ENCODE measurements around the gene ZNF280B. TPM values are rescaled to one million over a fixed set of nuclear protein-coding genes. Genes with fewer than 3 reads are reported as not detected.
"Not testable (repeated sequence)": the region's sequence is repeated elsewhere in the genome, so short reads cannot be mapped to it uniquely, and the experiment has no call there.

Gene ZNF280B
- total RNA-seq, 2 experiments from 2014 or later = 2.1 to 2.4 TPM

DNA sequence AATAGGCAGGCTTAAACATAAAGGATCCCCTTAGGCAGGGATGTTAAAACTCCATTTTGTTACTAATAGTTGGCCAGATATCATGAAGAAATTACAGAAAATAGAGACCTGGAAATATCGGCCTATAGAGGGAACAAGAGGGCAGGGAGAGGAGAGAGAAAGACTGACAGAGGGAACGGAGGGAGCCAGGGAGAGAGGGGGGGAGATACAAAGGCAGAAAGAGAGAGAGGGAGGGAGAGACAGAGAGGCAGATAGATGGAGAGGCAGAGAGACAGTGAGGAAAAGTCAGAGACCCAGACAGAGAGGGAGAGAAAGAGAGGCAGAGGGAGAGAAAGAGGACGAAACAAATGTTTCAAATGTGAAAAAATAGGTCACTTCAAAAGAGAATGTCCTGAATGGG, 53.5 kb downstream of the ZNF280B start:
- Mint-ChIP-seq H3K4me1 (ENCODE audit: low read depth) (no peaks in the 10 kb centered on the region), H3K36me3 (peaks cover 13% of the 10 kb centered on the region), H3K9me3 (peaks cover 38% of the 10 kb centered on the region), H3K27me3 (peaks cover 37% of the 10 kb centered on the region), H3K27ac (no peak overlapping the region), H3K4me3 (no peak overlapping the region)
- POLR2A ChIA-PET = no interaction called here
- CTCF ChIA-PET = no interaction called here
- no peak for DNase-seq
- intact Hi-C loops (cut with micrococcal nuclease) = no loop called here

DNA sequence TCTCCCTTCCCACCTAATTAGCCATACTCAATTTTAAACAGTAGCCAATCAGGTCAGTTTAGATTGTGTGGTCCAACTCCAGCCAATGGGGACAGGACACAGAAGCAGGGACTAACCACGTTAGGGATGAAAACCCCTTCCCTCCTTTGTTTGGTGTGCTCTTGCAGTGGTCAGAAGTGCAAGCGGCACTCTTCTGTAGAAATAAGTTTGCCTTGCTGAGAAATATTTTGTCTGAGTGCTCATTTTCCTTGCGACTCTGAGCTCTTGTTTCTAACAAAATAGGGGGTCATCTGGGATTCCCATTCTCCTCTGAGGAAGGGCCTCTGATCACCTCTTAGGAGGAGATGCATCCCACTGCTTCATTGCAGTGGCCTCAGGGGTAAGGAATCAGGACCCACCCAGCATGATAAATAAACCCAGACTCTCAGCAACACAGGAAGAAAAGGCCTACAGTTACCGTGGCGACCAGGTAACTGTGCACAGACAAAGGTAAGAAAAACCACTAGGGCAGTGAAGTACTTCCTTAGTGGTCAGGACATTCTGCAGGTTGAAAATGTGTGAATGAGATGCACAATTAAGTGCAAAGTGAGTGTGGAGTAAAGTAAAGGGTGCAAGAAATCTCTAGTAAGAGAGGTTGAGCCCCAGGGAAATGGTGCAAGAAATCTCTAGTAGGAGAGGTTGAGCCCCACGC, 55.4 kb downstream of the ZNF280B start:
- H3K27me3 Mint-ChIP-seq = peaks cover 44% of the 10 kb centered on the region
- ChIA-PET CTCF (no interaction called here), POLR2A (no interaction called here)
- peaks cover 8% of the 10 kb centered on the region for H3K36me3 Mint-ChIP-seq
- peaks cover 21% of the 10 kb centered on the region for H3K9me3 Mint-ChIP-seq
- H3K4me3 Mint-ChIP-seq = no peak overlapping the region
- no peak for DNase-seq
- H3K27ac Mint-ChIP-seq = no peak overlapping the region
- no peaks in the 10 kb centered on the region for H3K4me1 Mint-ChIP-seq (ENCODE audit: low read depth)
- intact Hi-C loops (cut with micrococcal nuclease) = no loop called here

DNA sequence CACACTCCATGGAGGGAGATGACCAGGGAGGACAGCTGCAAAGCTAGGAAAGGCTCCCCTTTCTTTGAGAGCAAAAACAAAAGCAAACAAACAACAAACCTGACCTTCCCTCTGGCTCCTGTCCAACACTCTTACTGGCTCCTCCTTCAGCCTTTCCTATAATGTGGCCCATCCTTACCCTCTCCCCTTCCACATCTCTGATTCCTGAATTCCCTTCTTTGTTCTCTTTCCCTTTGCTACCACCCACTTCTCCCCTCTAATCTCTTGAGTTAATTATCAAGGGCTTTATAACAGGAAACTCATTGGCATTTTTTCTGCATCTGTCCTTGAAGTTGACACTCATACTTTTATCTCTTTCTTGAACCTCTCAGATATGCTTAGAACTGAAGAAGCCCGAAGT, 56.3 kb downstream of the ZNF280B start:
- no peaks in the 10 kb centered on the region for H3K4me1 Mint-ChIP-seq (ENCODE audit: low read depth)
- H3K27ac Mint-ChIP-seq = no peak overlapping the region
- ChIA-PET CTCF (interaction anchor here (1.1 kb wide), 1 partner anchor 12 kb away, joined by 5 read pairs; no protein-coding TSS in a partner anchor), POLR2A (no interaction called here)
- peaks cover 8% of the 10 kb centered on the region for H3K36me3 Mint-ChIP-seq
- H3K4me3 Mint-ChIP-seq = no peak overlapping the region
- peaks cover 15% of the 10 kb centered on the region for H3K9me3 Mint-ChIP-seq
- DNase-seq = no peak
- H3K27me3 Mint-ChIP-seq = peaks cover 44% of the 10 kb centered on the region
- intact Hi-C loops (cut with micrococcal nuclease) = no loop called here

DNA sequence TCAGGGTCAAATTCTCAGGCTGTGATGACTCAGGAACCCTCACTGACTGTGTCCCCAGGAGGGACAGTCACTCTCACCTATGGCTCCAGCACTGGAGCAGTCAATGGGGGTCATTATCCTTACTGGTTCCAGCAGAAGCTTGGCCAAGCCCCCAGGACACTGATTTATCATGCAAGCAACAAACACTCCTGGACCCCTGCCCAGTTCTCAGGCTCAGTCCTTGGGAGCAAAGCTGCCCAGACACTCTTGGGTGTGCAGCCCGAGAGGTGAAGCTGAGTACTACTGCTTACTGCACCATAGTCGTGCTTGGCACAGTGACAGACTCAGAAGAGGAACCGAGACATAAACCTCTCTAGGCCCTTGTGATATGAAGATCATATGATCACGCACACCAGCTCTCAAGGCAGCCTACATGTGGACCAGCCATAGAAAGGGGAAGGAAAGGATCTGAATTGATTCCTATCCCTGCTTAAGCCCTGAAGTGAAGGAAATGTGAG, 58.2 kb downstream of the ZNF280B start:
- no peak for DNase-seq
- peaks cover 43% of the 10 kb centered on the region for H3K27me3 Mint-ChIP-seq
- peaks cover 8% of the 10 kb centered on the region for H3K36me3 Mint-ChIP-seq
- H3K9me3 Mint-ChIP-seq = peaks cover 15% of the 10 kb centered on the region
- no peak overlapping the region for H3K27ac Mint-ChIP-seq
- no peaks in the 10 kb centered on the region for H3K4me1 Mint-ChIP-seq (ENCODE audit: low read depth)
- POLR2A ChIA-PET = no interaction called here
- intact Hi-C loops (cut with micrococcal nuclease) = no loop called here
- CTCF ChIA-PET = interaction anchor here (0.7 to 1.4 kb wide), 2 partner anchors 20 to 58 kb away, joined by 3 to 4 read pairs; partner anchors contain the start of gene ZNF280B
- no peak overlapping the region for H3K4me3 Mint-ChIP-seq

DNA sequence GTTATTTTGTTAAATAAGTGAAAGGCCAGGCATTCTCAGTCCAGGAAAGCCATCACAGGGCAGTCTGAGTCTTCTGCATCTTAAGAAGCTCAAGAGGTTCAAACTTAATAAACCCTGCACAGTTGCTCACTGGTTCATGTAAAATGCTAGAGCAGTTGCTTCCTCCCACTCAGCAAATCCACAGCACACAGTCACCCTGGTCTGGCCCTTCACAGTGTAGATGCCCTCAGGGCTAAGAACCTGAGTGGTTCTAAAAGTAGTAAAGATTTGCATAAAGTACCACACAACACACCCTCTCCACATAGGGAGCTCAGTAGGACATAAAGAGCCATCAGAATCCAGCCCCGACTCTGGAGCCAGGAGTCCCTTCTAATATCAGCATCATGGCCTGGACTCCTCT, 58.7 kb downstream of the ZNF280B start:
- ChIA-PET CTCF (interaction anchor here (1.4 kb wide), 1 partner anchor 19 kb away, joined by 4 read pairs; no protein-coding TSS in a partner anchor), POLR2A (no interaction called here)
- H3K4me1 Mint-ChIP-seq (ENCODE audit: low read depth) = no peaks in the 10 kb centered on the region
- intact Hi-C loops (cut with micrococcal nuclease) = no loop called here
- no peak overlapping the region for H3K27ac Mint-ChIP-seq
- peaks cover 48% of the 10 kb centered on the region for H3K27me3 Mint-ChIP-seq
- H3K36me3 Mint-ChIP-seq = peaks cover 8% of the 10 kb centered on the region
- no peak for DNase-seq
- H3K4me3 Mint-ChIP-seq = no peak overlapping the region
- H3K9me3 Mint-ChIP-seq = peaks cover 15% of the 10 kb centered on the region

DNA sequence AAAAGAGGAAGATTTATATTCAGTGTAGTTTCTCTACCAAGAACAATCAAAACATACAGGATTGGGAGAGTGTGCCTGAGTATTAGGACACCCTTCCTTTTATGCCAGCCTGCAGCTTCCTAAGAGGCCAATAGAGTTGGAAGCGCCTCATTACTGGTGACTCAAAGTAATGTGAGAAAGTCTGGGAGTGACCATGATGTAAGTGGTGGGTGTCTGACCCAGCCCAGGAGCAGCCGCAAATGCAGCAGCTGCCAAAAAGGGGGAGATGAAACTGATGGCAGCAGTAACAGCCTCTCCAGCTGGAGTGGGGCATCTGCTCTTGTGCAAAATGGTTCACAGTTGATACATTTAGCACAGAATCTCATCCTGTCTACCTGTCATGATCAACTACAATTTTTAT, 62.0 kb downstream of the ZNF280B start:
- H3K27me3 Mint-ChIP-seq = peaks cover 36% of the 10 kb centered on the region
- CTCF ChIA-PET = interaction anchor here (2.9 kb wide), 1 partner anchor 16 kb away, joined by 10 read pairs; no protein-coding TSS in a partner anchor

DNA sequence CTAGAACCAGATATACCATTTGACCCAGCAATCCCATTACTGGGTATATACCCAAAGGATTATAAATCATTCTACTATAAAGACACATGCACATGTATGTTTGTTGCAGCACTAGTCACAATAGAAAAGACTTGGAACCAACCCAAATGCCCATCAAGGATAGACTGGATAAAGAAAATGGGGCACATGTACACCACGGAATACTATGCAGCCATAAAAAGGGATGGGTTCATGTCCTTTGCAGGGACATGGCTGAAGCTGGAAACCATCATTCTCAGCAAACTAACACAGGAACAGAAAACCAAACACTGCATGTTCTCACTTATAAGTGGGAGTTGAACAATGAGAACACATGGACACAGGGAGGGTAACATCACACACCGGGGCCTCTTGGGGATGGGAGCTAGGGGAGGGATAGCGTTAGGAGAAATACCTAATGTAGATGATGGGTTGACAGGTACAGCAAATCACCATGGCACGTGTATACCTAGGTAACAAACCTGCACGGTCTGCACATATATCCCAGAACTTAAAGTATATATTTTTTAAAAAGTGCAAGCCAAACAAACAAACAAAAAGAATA, 64.4 kb downstream of the ZNF280B start:
- H3K4me3 Mint-ChIP-seq; DNase-seq; H3K27ac Mint-ChIP-seq; POLR2A ChIA-PET; intact Hi-C loops (cut with micrococcal nuclease); H3K9me3 Mint-ChIP-seq; CTCF ChIA-PET; H3K36me3 Mint-ChIP-seq; H3K4me1 Mint-ChIP-seq (ENCODE audit: low read depth): not testable (repeated sequence)
- H3K27me3 Mint-ChIP-seq = peaks cover 38% of the 10 kb centered on the region

More for the DNA sequence above, 62.0 kb downstream of the ZNF280B start:
- Mint-ChIP-seq H3K36me3 (no peaks in the 10 kb centered on the region), H3K4me1 (ENCODE audit: low read depth) (no peaks in the 10 kb centered on the region), H3K27ac (no peak overlapping the region), H3K9me3 (no peaks in the 10 kb centered on the region), H3K4me3 (no peak overlapping the region)
- POLR2A ChIA-PET = no interaction called here
- DNase-seq = no peak
- intact Hi-C loops (cut with micrococcal nuclease) = no loop called here

DNA sequence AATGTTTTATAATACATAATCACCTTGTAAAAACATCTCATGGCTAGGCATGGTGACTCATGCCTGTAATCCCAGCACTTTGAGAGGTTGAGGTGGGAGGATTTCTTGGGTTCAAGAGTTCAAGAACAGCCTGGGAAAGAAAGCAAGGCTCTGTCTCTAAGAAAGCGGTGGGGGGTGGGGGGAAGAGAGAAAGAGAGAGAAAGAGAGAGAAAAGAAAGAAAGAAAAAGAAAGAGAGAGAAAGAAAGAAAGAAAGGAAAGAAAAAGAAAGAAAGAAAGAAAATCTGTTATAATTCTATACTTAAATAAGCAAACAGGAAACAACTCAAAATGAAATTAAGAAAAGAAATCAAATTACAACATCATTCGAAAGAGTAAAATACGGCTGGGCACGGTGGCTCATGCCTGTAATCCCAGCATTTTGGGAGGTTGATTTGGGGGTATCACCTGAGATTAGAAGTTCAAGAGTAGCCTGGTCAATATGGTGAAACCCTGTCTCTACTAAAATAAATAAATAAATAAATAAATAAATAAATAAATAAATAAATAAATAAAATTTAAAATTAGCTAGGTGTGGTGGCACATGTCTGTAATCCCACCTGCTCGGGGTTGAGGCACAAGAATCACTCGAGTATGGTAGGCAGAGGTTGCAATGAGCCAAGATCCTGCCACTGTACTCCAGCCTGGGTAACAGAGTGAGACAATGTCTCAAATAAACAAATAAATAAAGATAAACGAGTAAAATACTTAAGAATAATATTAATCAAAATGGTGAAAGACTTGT, 65.4 kb downstream of the ZNF280B start:
- Mint-ChIP-seq H3K4me1 (ENCODE audit: low read depth) (no peaks in the 10 kb centered on the region), H3K4me3 (no peak overlapping the region), H3K9me3 (no peaks in the 10 kb centered on the region), H3K27me3 (peaks cover 43% of the 10 kb centered on the region), H3K36me3 (no peaks in the 10 kb centered on the region), H3K27ac (no peak overlapping the region)
- ChIA-PET POLR2A (no interaction called here), CTCF (no interaction called here)
- intact Hi-C loops (cut with micrococcal nuclease) = no loop called here
- DNase-seq = no peak

DNA sequence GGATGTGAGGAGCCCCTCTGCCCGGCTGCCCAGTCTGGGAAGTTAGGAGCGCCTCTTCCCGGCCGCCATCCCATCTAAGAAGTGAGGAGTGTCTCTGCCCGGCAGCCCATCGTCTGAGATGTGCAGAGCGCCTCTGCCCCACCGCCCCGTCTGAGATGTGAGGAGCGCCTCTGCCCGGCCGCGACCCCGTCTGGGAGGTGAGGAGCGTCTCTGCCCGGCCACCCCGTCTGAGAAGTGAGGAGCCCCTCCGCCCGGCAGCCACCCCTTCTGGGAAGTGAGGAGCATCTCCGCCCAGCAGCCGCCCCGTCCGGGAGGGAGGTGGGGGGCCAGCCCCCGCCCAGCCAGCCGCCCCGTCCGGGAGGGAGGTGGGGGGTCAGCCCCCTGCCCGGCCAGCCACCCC, 66.9 kb downstream of the ZNF280B start:
- POLR2A ChIA-PET; CTCF ChIA-PET; H3K27ac Mint-ChIP-seq; H3K36me3 Mint-ChIP-seq; H3K9me3 Mint-ChIP-seq; DNase-seq; H3K4me3 Mint-ChIP-seq; H3K4me1 Mint-ChIP-seq (ENCODE audit: low read depth); intact Hi-C loops (cut with micrococcal nuclease): not testable (repeated sequence)
- peaks cover 53% of the 10 kb centered on the region for H3K27me3 Mint-ChIP-seq

DNA sequence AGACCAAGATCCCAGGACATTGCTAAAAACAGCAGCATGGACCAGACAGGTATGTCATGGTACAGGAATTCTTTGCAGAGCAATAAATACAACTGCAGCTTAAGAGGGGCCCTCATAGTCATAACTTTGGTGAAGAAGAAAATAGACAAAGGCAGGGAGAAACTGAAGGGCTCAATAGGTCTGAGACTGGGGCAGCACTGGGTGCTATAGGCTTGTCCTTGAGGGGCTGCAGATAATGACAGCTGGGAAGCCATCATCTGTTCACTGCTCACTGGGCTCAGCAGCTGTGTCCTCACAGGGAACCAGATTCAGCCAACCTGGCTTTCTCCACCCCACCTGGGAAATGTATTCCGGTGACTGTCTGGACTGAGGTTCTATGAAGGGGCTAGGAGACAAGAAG, 68.4 kb downstream of the ZNF280B start:
- Mint-ChIP-seq H3K4me1 (ENCODE audit: low read depth) (no peaks in the 10 kb centered on the region), H3K27ac (no peak overlapping the region), H3K4me3 (no peak overlapping the region), H3K9me3 (no peaks in the 10 kb centered on the region), H3K36me3 (no peaks in the 10 kb centered on the region), H3K27me3 (peaks cover 50% of the 10 kb centered on the region)
- POLR2A ChIA-PET = no interaction called here
- intact Hi-C loops (cut with micrococcal nuclease) = no loop called here
- CTCF ChIA-PET = interaction anchor here (0.9 to 1.3 kb wide), 2 partner anchors 10 to 23 kb away, joined by 3 read pairs; no protein-coding TSS in a partner anchor
- no peak for DNase-seq

Measured in activated CD4-positive, alpha-beta memory T cell treated with anti-CD3 and anti-CD28 coated beads for 36 hours (primary cell).